22Rv1 (cell line): ENCODE data around the gene RBMS3.

Experiments used
- H3K27ac ChIP-seq: fragments of 450-650 bp; 2 replicates; pipeline ENCODE4 v1.5.1; 2017
- ZFX ChIP-seq: fragments of 450-650 bp; IDR thresholded peaks from 2 replicates; pipeline ENCODE4 v1.6.1; 2017; ENCODE audit warnings: antibody characterized with exemption, borderline replicate concordance
- TF ChIP-seq, protein P1 (sequence below): fragments of 450-650 bp; IDR thresholded peaks from 2 replicates; pipeline ENCODE4 v1.5.1; 2017; ENCODE audit warnings: mild to moderate bottlenecking

RBMS3 gene

GRCh38 chr3:29277249-29277648, 3.6 kb upstream of the RBMS3 start:
- H3K27ac ChIP-seq, result no peak overlapping the region
- no peak for TF ChIP-seq ZFX
- TF ChIP-seq, protein P1, sequence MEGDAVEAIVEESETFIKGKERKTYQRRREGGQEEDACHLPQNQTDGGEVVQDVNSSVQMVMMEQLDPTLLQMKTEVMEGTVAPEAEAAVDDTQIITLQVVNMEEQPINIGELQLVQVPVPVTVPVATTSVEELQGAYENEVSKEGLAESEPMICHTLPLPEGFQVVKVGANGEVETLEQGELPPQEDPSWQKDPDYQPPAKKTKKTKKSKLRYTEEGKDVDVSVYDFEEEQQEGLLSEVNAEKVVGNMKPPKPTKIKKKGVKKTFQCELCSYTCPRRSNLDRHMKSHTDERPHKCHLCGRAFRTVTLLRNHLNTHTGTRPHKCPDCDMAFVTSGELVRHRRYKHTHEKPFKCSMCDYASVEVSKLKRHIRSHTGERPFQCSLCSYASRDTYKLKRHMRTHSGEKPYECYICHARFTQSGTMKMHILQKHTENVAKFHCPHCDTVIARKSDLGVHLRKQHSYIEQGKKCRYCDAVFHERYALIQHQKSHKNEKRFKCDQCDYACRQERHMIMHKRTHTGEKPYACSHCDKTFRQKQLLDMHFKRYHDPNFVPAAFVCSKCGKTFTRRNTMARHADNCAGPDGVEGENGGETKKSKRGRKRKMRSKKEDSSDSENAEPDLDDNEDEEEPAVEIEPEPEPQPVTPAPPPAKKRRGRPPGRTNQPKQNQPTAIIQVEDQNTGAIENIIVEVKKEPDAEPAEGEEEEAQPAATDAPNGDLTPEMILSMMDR, result no peak

GRCh38 chr3:29279286-29279685, 1.6 kb upstream of the RBMS3 start:
- no peak overlapping the region for H3K27ac ChIP-seq
- no peak for TF ChIP-seq ZFX
- TF ChIP-seq, protein P1, result no peak

GRCh38 chr3:29279806-29280205, 1.1 kb upstream of the RBMS3 start:
- no peak overlapping the region for H3K27ac ChIP-seq
- TF ChIP-seq ZFX, result no peak
- TF ChIP-seq, protein P1, result no peak

DNA sequence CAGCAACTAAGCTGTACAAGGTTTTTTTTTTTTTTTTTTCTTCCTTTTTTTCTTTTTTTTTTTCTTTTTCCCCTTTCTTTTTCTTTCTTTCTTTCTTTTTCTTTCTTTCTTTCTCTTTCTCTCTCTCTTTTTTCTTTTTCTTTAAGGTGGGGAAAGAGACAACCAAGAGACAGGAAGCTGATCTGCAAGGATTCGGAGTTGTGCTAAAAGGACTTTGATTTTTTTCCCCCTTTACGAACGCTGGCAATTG, 148 bp downstream of the RBMS3 start:
- TF ChIP-seq, protein P1, result no peak; the same call in 1 of the 2 replicates
- TF ChIP-seq ZFX, result no peak
- H3K27ac ChIP-seq, result no peak overlapping the region

DNA sequence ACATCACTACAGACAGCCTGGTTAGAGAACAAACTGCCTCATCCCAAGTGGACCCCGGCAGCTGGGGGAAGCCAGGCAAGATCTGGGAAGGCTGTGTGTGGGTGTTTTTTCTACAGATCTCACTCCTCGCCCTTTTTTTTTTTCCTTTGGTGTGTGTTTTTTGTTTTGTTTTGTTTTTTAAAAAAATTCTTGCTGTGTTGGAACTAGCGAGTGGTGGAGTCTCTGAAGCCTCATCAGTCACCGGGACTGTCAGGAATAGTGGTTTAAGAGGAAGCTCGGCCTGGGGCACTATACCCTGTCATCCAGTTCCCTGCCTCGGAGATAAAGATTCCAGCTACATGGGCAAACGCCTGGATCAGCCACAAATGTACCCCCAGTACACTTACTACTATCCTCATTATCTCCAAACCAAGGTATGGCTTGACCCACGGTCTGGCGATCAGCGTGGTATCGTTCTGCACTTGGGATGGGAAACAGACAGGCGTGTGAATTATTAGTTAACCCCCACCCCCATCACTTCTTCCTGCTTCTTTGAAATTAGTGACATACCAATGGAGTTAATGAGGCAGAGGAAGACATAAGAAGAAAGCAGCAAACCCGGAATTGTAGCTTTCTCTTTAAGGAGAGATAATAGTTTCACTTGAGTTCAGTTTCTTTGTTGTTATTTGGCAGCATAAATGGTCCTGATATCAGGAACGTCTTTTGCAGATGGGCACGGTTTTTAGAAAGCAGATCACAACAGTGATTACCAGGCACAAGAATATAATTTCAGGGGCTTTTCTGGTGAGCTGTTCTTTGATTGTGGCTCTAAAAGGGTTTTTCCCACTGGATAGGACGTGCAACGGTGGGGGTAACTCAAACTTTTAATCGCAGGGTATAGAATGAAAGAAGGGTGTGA, 722 bp downstream of the RBMS3 start:
- no peak overlapping the region for H3K27ac ChIP-seq
- TF ChIP-seq, protein P1, result no peak
- no peak for TF ChIP-seq ZFX

GRCh38 chr3:29282427-29283230, 1.8 kb downstream of the RBMS3 start:
- TF ChIP-seq, protein P1, result no peak
- TF ChIP-seq ZFX, result no peak
- H3K27ac ChIP-seq, result no peak overlapping the region
